ENCODE data around the gene PIM3.

Gene PIM3

GRCh38 chr22:49927483-49928184, 32.9 kb upstream of the PIM3 start:
- no peak overlapping the region for H3K4me3 ChIP-seq (ENCODE audit: control insufficient read depth, low read depth, low read length)
- TF ChIP-seq, protein P1, sequence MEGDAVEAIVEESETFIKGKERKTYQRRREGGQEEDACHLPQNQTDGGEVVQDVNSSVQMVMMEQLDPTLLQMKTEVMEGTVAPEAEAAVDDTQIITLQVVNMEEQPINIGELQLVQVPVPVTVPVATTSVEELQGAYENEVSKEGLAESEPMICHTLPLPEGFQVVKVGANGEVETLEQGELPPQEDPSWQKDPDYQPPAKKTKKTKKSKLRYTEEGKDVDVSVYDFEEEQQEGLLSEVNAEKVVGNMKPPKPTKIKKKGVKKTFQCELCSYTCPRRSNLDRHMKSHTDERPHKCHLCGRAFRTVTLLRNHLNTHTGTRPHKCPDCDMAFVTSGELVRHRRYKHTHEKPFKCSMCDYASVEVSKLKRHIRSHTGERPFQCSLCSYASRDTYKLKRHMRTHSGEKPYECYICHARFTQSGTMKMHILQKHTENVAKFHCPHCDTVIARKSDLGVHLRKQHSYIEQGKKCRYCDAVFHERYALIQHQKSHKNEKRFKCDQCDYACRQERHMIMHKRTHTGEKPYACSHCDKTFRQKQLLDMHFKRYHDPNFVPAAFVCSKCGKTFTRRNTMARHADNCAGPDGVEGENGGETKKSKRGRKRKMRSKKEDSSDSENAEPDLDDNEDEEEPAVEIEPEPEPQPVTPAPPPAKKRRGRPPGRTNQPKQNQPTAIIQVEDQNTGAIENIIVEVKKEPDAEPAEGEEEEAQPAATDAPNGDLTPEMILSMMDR (IDR thresholded peaks at IDR 0.05; ENCODE audit: control insufficient read depth, insufficient read depth, low read depth, low read length, missing control alignments): no peak
- DNase-seq (ENCODE audit: low read depth): no peak

DNA sequence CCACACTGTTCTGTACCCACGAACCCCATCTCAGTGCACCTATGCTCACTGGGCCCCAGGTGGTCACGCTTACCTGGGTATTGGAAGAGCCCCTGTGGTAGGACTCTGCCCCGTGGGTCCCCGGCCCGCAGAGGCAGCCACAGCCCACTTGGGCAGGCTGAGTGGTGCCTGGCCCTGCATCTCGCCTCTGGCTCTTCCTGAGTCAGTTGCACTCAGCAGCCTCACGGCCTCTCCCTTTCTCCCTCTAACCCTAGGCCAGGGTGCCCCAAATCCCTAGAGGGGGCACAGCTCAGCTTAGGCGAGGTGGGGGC, 32.4 kb upstream of the PIM3 start:
- TF ChIP-seq, protein P1 (IDR thresholded peaks at IDR 0.05; ENCODE audit: control insufficient read depth, insufficient read depth, low read depth, low read length, missing control alignments): no peak
- no peak overlapping the region for H3K4me3 ChIP-seq (ENCODE audit: control insufficient read depth, low read depth, low read length)
- DNase-seq (ENCODE audit: low read depth): no peak

DNA sequence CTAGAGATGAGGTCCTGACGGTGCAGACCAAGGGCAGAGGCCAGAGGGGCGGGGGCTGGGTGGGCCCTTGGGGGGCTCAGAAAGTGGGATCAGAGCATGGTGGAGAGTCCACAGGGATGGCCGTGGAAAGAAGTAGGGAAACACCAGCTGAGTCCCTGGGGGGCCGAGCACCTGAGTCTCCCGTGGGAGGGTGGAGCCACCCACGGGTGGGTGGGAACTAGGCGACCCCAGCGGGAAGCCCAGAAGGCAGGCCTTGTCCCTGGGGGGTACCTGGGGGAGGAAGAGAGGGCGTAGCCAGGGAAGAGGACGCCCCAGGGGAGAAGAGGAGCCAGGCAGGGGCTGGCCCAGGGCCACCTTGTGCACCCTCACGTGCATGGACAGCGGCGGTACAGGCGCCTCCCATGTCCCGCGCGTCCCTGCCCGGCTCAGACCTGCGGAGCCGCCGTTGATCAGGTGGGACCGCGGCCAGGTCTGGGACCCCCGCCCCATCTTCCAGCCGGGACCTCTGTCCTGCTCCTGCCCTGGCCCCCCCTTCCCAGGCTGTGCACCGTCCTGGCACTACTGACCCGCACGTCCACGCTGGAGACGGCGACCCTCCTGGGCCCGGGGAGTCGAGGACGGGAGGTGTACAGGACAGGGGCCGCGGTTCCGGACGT, 31.9 kb upstream of the PIM3 start:
- TF ChIP-seq, protein P1 (IDR thresholded peaks at IDR 0.05; ENCODE audit: control insufficient read depth, insufficient read depth, low read depth, low read length, missing control alignments): no peak
- DNase-seq (ENCODE audit: low read depth): no peak
- no peak overlapping the region for H3K4me3 ChIP-seq (ENCODE audit: control insufficient read depth, low read depth, low read length)

GRCh38 chr22:49929211-49929979, 31.2 kb upstream of the PIM3 start:
- H3K4me3 ChIP-seq (ENCODE audit: control insufficient read depth, low read depth, low read length): no peak overlapping the region
- no peak for DNase-seq (ENCODE audit: low read depth)
- TF ChIP-seq, protein P1 (IDR thresholded peaks at IDR 0.05; ENCODE audit: control insufficient read depth, insufficient read depth, low read depth, low read length, missing control alignments): peak; percentile 37

GRCh38 chr22:49929994-49930575, 30.5 kb upstream of the PIM3 start:
- no peak for DNase-seq (ENCODE audit: low read depth)
- TF ChIP-seq, protein P1 (IDR thresholded peaks at IDR 0.05; ENCODE audit: control insufficient read depth, insufficient read depth, low read depth, low read length, missing control alignments): no peak
- no peak overlapping the region for H3K4me3 ChIP-seq (ENCODE audit: control insufficient read depth, low read depth, low read length)

- DNase-seq (ENCODE audit: low read depth): peak; percentile 24
- TF ChIP-seq, protein P1 (IDR thresholded peaks at IDR 0.05; ENCODE audit: control insufficient read depth, insufficient read depth, low read depth, low read length, missing control alignments): peak; percentile 54
- no peak overlapping the region for H3K4me3 ChIP-seq (ENCODE audit: control insufficient read depth, low read depth, low read length)
These were observed 29.8 kb upstream of the PIM3 start for GRCh38 chr22:49930596-49931412.

Data from AG09309 (cell line).